Activated CD4-positive, alpha-beta T cell treated with anti-CD3 and anti-CD28 coated beads, Interleukin-2, amount 50 U/mL, for 16 hours (primary cell): ENCODE data around the gene CLIC2.

Experiments used
- DNase-seq: peaks from one replicate; pipeline ENCODE4 v3.0.0-alpha.2; 2020

CLIC2 gene

GRCh38 chrX:155262970-155263754 lies 71.3 kb downstream of the CLIC2 start:
- peak; percentile 33 for DNase-seq

- DNase-seq, result no peak
Measured at GRCh38 chrX:155259752-155260151, 74.7 kb downstream of the CLIC2 start.

GRCh38 chrX:155251391-155251790 lies 83.0 kb downstream of the CLIC2 start:
- DNase-seq, result no peak

DNA sequence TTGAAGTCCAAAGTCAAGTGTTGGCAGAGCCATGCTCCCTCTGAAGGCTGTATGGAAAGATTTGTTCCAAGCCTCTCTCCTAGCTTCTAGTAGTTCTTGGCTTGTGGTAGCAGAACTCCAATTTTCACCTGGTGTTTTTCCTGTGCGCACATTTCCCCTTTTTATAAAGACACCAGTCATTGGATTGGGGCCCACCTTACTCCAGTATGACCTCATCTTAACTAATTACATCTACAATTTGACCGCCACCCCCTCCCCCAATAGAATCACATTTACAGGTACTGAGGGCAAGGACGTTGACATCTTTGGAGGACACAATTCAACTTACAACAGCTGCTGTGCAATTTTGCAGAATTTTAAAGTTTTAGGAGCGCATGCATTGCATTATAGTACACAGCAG lies 86.9 kb downstream of the CLIC2 start:
- no peak for DNase-seq

DNA sequence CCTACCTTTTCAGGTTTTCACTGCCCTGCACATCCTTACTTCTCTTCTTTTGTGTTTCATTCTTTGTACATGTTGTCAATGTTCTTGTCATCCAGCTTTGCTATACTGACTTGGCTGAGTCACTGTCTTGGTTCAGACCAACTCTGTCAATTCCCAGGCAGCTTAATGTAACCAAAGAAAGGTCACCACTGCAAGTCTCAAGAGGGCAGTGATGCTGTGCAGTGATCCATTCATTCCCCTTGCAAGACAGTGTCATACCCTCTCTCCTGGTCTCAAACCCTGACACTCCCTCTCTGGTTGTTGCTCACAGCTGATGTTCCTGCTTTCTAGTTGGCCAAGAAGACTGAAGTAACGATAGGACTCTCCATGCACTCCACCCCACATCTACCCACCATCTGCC lies 87.7 kb downstream of the CLIC2 start:
- no peak for DNase-seq

GRCh38 chrX:155242300-155242699 lies 92.1 kb downstream of the CLIC2 start:
- no peak for DNase-seq

DNA sequence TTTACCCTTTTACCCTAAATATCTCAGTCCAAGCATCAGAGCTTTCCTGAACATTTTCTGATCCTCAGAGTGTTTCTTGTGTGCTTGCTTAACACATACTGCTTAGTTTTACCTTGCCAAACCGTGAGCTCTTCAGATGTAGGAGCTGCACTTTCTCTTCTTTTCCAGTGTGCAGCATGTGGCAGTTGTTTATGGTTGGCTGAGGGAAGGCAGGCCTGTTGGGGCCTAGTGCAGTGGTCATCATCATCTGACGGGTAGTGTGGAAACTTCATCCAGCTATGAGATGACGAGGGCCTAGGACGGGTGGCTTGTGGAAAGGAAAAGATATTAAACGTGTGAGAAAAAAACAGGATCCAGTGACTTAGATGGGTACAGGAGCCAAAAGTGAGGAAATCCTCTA lies 96.7 kb downstream of the CLIC2 start:
- DNase-seq, result no peak

GRCh38 chrX:155235891-155236290 lies 98.5 kb downstream of the CLIC2 start:
- no peak for DNase-seq

- DNase-seq, result no peak
Measured at GRCh38 chrX:155231163-155231562, 103.3 kb downstream of the CLIC2 start.
